Measurements from ENCODE around the gene TNNT3.

Gene TNNT3

DNA sequence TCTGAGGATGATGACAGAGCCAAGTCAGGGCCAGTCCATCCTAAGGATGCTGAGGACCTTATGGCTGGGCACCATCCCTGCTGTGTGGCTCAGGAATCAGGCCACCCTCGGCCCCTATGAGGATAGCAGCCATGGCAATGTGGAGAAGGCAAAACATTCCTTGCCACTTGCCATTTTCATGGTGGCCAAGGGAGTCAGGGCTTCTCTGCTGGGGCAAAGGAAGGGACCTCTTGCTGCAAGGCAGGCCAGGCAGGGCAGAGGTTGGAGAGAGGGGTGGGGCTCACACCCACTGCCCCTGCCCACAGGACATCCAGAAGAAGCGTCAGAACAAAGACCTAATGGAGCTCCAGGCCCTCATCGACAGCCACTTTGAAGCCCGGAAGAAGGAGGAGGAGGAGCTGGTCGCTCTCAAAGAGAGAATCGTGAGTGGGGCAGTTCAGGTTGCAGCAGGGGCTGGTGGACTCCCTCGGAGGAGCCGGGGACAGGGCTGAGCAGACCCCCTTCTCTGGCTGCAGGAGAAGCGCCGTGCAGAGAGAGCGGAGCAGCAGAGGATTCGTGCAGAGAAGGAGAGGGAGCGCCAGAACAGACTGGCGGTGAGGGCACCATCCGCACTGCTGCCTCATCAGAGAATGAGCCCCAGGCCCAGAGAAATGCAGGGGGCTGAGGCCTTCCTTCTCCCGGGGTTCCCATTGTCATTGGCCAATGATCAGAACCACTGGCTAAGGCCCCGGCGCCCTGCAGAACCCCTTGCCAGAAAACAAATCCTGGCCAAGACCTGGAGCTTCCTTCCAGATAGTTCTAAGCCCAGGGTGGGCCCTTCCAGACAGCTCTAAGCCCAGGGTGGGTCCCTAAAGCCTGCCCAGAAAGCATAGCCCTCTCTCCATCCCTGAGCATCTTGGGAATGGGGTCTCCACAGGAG is 14.2 kb downstream of the TNNT3 start:
- TF ChIP-seq, protein P1, sequence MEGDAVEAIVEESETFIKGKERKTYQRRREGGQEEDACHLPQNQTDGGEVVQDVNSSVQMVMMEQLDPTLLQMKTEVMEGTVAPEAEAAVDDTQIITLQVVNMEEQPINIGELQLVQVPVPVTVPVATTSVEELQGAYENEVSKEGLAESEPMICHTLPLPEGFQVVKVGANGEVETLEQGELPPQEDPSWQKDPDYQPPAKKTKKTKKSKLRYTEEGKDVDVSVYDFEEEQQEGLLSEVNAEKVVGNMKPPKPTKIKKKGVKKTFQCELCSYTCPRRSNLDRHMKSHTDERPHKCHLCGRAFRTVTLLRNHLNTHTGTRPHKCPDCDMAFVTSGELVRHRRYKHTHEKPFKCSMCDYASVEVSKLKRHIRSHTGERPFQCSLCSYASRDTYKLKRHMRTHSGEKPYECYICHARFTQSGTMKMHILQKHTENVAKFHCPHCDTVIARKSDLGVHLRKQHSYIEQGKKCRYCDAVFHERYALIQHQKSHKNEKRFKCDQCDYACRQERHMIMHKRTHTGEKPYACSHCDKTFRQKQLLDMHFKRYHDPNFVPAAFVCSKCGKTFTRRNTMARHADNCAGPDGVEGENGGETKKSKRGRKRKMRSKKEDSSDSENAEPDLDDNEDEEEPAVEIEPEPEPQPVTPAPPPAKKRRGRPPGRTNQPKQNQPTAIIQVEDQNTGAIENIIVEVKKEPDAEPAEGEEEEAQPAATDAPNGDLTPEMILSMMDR (IDR thresholded peaks at IDR 0.05; ENCODE audit: extremely low read depth, missing control alignments), result no peak
- DNase-seq (ENCODE audit: low spot score), result no peak

DNA sequence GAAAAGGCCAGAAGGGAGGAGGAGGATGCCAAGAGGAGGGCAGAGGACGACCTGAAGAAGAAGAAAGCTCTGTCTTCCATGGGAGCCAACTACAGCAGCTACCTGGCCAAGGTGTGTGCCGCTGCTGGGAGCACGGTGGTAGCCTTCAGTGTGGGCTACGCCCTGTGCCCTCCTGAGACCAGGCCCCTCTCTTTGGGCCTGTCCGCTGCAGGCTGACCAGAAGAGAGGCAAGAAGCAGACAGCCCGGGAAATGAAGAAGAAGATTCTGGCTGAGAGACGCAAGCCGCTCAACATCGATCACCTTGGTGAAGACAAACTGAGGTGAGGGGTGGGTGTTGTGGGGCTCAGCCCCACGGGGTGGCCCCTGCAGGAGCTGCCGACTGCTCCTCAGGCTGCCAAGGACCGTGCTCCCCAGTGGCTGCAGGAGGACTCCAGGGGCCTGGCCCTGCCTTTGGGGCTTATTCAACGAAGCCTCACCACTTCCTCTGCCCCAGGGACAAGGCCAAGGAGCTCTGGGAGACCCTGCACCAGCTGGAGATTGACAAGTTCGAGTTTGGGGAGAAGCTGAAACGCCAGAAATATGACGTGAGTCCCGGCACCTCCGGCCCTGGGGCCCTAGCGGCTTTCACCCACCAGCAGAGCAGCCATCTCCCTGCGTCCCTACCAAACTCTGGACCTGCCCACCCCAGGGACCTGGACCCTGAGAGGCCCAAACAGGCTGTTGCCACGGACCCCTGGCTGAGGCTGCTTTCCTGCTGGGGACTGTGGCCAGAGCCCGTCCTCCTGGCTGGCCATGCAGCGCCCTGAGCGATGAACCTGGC is 15.0 kb downstream of the TNNT3 start:
- TF ChIP-seq, protein P1 (IDR thresholded peaks at IDR 0.05; ENCODE audit: extremely low read depth, missing control alignments), result no peak
- DNase-seq (ENCODE audit: low spot score), result peak; percentile 32

DNA sequence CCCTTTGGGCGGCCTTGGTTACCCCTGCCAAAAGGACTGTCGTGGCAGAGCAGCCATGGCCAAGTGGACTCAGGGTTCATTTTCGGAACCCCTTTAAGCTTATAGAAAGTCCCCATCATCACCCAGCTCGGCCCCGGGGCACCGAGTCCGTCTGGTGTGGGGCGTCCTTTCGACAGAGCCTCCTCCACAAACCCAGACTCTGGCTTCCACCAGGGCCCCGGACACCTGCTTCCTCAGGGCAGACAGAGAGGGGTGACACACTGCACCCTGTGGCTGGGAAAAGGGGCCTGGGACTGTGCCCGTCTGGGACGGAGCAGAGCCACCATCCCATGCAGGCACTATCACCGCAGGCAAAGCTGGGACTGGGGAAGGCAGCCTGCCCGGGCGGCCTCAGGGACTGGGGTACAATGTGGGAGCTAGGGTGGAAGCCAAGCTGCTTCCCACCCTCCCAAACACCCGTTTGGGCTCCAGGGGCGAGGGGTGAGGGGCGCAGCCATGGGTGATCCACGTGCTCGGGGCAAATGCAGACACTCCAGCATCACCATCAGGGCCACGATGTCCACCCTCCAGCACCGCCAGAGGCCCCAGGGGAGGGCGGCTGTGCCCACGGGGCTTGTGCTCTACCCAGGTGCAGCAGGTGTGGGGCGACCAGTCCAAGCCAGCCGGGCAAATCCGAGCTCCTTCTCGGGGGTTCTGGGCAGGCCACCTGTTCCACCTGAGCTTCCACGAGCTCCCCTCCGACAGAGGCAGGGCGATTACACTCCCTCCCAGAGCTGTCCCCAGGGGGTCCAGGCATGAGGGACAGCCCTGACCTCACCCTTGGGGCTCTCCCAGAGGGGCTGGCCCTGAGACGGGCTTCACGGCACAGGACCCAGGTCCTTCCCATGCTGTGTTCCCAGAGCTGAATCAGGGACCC is 15.9 kb downstream of the TNNT3 start:
- DNase-seq (ENCODE audit: low spot score), result peak; percentile 20
- TF ChIP-seq, protein P1 (IDR thresholded peaks at IDR 0.05; ENCODE audit: extremely low read depth, missing control alignments), result no peak

DNA sequence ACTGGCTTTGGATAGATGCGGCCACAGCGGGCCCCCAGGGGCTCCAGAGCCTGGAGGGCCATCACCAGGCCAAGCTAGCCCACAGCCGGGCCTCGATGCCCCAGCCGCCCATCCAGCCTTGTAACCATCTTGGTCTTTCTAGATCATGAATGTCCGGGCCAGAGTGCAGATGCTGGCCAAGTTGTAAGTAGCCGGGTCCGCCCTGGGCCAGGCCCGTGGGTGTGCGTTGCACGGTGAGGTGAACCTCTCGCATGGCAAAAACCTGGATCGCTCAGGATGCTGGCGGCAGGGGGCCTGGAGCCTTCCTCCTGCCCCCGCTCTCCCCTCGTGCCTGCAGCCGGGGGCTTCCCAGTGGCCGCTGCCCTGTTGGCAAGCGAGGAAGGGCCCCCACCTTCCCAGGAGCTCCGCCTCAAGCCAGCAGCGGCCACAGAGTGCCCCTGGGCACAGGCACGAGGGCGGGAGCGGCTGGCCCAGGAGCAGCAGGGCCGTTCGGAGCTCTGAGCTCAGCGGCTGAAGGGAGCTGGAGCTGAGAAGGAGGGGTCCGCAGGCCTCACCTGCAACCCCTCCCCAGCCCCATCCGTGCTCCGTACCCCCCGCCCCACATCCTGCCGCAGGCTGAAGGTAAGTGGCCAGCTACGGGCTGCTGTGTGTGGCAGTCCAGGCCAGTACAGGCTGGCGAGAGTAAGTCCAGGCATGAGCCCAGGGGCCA is 16.7 kb downstream of the TNNT3 start:
- no peak for DNase-seq (ENCODE audit: low spot score)
- TF ChIP-seq, protein P1 (IDR thresholded peaks at IDR 0.05; ENCODE audit: extremely low read depth, missing control alignments), result no peak

DNA sequence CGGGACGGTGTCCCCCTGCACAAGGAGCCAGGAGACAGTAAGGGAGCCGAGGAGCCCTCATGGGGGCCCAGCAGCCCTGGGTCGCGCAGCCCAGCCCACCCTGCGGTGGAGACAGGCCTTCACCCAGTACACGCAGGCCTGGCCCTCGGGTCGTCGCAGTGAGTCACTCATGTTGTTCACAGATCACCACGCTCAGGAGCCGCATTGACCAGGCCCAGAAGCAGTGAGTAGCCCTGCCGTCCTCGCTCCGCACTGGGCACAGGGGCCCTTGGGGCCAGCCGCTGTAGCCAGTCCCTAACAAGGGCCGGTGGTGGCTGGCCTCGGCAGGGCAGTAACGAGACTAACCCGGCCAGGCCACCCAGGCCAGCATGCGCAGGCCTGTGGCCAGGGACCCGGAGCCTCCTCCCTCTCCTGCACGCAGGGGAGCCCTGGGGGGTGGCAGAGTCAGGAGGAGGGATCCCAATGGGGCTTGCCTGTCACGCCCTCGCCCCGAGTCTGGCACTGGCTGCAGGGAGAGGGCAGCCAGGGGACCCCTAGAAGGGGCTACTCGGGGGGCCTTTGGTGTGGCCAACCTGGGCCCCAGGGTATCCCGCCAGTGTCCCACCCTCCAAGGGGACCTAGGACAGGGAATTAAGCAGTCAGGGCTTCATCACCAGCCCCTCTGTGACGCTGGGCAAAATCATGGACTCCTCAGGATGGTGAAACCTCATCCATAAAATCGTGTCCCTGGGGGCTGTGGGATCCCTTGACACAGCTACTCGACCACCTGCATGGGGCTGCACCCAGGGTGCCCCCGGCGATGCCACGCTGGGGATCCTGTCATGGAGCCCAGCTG is 17.5 kb downstream of the TNNT3 start:
- no peak for DNase-seq (ENCODE audit: low spot score)
- TF ChIP-seq, protein P1 (IDR thresholded peaks at IDR 0.05; ENCODE audit: extremely low read depth, missing control alignments), result no peak
